GM18498 (cell line): Measurements from ENCODE around the gene KRT80.

Source experiments
- ATAC-seq: cut with Tn5 transposase; IDR thresholded peaks from one replicate; pipeline ENCODE4 v1.9.1; 2021; ENCODE audit warnings: mild to moderate bottlenecking, moderate library complexity; ENCODE audit not compliant: unreplicated experiment

KRT80 gene

GRCh38 chr12:52199294-52199919, 7.6 kb upstream of the KRT80 start:
- no peak for ATAC-seq

DNA sequence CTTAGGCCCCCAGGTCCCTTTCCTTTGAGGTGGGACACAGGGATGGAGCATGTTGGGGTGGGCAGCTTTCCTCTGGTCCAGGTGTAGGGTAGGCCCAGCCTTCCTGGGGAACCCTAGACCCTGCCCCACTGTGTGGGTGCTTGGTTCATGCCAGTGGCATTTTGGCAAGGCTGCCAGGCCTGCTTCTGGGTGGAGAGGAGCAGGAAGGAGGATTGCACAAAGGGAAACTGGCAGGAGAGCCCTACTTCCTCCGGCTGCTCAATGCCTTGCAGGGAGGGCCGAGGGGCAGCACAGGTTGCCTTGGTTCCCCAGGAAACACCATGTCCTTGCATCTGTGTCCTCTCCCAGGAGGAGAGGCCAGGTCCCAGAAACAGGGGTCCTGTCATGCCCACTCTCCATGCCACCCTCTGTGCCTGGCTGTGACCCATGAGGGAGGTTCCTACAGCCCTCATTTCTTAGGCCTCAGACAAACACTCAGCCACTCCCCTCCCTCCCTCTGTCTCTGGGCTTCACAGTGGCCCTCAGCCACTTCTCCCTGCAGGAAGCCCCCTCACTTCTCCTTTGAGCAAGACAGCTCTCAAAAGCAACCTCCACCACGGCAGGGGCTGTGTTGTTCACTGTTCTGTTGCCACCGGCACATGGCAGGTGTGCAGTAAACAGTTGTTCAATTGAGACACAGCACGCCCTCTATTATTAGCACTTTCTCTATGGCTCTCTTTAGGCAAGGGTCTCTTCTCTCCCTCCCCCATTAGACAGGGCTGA, 6.8 kb upstream of the KRT80 start:
- no peak for ATAC-seq

DNA sequence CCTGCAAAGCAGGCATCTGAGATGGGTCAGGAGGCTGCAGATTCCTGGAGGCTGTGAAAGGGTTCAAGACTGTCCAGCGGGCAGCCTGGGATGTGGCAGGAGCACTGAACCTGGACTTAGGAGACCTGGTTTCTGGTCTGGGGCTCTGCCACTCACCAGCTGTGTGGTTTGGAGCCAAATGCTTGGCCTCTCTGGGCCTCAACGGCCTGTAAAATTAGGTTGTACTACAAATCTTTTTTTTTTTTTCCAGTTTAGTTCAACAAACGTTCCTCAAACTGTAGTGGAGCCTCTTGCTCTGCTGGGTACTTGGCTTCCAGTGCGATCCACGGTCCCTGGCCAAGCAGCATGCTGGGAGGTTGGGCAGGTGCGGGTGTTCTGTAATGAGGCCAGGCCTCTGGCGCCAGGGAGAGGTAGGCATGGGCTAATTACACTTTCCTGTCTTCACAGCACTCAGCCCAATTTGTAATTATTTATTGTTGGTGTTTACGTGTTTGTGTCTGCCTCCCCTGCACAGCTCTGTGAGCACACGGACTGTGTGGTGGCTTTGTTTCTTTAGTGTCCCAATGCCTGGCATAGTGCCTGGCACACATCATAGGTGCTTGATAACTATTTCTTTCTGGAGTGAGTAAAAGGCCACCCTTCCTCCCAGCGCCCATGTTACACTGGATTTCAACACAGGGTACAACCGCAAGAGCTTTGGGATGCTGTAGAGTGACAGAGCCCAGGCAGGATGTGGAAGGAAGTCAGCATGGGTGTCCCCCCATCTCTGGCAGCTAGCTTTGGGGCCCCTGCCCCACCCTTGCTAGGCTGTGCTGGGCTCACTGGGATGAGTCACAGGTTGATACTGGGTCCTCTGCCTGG, 5.8 kb upstream of the KRT80 start:
- ATAC-seq: no peak

DNA sequence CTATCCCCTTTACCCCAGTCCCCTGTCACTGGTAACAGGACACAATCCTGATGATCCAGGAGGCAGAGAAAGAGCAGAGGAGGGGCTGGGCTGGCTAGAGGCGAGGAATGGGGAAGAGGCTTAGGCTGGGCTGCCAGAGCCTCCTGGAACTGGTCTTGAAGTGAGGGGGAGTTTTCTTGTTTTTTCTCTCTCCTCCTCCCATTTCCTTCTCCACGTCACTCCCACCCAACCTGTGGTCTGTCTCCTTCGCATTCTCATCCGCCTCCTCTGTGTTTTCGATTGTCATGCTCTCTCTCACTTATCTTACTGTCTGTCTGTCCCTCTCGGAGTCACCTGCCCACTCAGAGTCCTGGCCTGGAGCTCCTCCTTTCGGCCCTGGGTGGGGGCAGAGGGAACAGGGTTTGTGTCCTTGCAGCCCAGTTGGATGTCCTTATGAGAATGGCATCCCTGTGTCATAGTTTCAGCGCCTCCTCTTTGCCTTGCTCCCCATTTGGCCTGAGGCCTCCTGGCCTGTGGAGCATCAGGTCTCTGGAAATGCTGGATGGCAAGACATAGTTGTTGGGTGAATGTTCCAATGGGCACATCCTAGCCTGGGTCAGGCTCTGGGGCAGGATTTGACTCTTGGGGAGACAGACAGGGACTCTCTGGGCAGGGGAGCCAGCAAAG, 3.4 kb upstream of the KRT80 start:
- no peak for ATAC-seq

DNA sequence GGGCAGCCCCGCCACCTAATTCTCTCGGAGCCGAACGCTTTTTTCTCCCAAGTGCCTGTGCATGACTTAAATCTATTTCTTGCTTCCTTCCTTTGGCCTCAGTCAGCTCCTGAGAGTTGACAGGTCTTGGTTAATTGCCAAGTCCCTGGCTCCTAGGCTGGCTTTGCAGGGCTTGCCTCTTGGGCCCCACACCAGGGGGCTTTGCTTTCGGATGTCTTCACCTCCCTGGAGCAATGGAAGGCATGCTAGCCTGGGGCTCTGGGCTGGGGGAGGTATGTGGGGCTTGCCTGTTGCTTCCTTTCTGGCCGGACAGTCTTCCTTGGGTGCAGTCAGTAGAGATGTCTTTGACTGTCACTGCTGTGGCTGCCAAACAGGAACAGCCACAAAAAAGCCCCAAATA, 2.2 kb upstream of the KRT80 start:
- no peak for ATAC-seq

DNA sequence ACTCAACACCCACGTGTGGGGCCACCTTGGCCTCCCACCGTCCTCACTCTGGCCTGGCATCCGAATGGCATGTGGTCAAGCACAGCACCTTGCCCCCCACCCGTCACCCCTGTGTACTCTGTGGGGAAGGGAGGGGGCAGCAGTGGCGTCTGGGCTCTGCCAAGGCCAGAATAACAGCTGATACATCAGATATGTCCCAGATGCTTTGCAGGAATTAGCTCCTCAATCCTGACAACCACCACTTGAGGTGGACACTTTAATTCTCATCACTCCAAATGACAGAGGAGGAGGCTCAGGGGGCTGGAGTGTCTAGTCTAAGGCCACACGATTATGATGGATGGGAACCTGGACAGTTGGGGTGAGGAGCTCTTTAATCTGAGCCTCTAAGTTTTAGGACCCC, 1.7 kb upstream of the KRT80 start:
- ATAC-seq: no peak

- ATAC-seq: no peak
These were observed 719 bp downstream of the KRT80 start for GRCh38 chr12:52190860-52191729.

- no peak for ATAC-seq
These were observed 2.2 kb downstream of the KRT80 start for GRCh38 chr12:52189376-52190174.

DNA sequence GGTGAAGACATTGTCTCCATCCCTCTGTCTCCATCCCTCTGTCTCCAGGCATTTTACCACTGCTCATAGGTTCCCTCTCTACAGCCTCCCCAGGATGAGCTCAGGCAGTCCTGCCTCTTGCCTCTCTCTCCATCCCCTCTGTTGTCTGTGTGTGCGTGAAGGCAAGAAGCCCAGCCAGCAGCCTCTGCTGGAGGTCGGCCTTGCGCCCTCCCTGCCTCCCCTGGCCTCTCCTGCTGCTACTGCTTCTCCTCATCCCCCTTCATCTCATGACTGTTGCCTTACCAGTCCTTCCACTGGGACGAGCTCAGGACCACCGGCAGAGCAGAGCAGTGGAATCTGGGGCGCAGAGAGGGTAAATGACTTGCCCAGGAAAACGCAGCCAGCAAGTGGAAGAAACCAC, 3.2 kb downstream of the KRT80 start:
- ATAC-seq: no peak

GRCh38 chr12:52187640-52188039, 4.2 kb downstream of the KRT80 start:
- ATAC-seq: no peak

DNA sequence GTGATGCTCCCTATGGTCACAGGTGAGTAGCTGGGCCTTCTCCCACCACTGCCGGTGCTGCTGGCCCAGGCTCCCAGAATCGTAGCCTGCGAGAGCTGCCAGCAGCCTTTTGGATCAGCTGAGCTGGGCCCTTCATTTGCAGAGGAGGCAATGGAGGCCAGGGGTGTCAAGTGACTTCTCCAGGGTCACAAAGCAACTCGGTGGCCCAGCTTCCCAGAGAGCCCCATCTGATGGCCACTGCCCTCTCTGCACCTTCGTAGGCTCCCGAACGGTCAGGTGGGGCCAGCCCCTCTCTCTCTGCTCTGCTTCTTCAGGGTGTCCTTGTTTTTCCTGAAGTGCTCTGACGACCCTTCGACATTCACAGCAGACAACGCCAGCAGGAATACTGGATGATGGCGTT, 4.6 kb downstream of the KRT80 start:
- no peak for ATAC-seq

GRCh38 chr12:52186118-52186840, 5.5 kb downstream of the KRT80 start:
- no peak for ATAC-seq

- ATAC-seq: no peak
These were observed 6.3 kb downstream of the KRT80 start for GRCh38 chr12:52185400-52185967.

DNA sequence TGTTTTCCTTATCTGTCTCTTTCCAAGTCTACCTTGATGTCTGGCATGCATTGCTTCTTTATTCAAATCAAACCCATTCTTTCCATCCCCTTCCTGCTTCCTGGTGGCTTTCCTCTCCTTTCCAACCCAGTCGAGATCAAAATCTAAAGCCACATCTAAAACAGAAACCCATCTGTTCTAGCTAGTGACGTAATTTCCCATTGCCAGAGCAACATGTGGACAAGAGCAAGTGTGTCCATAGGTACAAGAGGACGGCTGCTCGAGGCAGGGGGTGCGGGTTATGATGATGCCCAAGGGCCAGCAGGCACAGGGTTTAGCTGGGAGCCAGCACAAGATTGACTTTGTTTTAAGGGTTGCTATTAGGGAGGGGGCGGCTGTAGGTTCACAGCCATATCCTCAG, 7.0 kb downstream of the KRT80 start:
- no peak for ATAC-seq

DNA sequence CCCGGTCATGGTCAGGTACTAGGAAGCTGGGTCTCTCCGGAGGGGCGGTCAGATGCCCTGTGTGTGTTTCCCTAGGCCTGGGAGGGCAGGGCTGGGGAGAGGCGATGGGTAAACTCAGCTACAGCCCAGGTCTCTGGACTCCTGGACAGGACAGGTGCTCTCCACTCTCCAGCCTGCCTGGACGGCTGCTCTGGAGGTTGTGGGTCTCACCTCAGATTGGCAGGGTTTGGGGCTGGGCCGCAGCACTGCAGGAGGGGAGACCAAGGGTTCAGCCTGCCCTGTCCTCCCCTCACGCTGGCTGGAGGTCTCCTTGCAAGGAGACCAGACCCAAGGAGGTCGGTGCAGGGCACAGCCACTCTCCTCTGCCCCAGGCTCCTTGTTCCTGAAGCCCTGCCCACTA, 7.8 kb downstream of the KRT80 start:
- ATAC-seq: no peak

DNA sequence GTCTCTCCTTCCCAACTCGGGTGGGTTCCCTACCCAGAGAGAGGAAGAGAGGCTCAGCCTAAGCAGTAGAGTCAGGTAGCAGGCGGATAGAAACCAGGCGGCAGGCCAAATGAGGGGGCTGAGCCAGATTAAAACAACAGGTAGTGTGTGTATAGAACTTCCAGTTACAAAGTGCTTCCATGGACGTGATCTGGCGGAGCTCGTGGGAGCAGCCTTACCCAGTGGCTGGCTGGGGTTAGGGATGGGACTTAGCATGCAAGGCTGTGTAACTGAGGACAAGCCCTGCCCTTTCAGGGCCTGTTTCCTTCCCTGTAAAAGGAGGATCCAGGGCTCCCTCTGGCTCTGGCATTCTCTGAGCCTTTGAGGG, 8.3 kb downstream of the KRT80 start:
- no peak for ATAC-seq

GRCh38 chr12:52182898-52183543, 8.8 kb downstream of the KRT80 start:
- no peak for ATAC-seq

DNA sequence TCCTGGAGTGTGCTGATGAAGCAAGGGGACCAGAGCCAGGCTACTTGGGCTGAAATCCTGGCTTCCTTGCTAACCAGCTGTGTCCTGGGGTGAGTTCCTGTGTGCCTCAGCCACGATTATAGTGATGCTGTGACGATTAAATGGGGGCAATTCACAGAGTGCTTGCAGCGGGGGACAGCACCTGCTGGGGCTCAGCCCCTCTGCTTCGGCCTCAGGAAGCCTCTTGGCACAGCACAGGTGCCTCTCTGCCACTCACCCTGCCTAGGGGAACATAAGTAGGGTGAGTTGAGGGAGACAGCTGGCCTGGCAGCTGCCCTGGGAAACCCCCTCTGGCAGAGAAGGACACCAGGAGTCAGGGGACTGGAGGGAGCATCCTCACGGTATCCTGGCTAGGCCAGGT, 9.4 kb downstream of the KRT80 start:
- no peak for ATAC-seq
